HG03175 (cell line): ENCODE results near the gene NPR1.

ENCODE experiments used
- ATAC-seq: cut with Tn5 transposase; IDR thresholded peaks from one replicate; pipeline ENCODE4 v1.9.1; 2021; ENCODE audit warnings: mild to moderate bottlenecking, moderate library complexity; ENCODE audit not compliant: unreplicated experiment

NPR1 gene

GRCh38 chr1:153677718-153678518 is 570 bp upstream of the NPR1 start:
- no peak for ATAC-seq

GRCh38 chr1:153679337-153680119 is 1.0 kb downstream of the NPR1 start:
- no peak for ATAC-seq

DNA sequence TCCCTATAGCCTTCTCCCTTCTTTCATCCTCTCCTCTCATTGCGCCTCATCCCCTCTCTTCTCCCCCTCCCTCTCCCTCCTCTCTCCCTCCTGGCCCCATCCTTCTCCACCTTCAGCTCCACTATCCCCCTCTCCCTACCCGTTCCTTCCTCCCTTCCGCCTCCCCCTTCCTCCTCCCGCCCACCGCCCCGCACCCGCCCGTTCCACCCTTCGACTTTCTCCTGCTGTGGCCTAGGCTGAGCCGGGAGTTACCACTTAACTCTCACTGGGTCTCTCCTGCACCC is 1.6 kb downstream of the NPR1 start:
- no peak for ATAC-seq

- no peak for ATAC-seq
Measured at GRCh38 chr1:153682730-153683129, 4.2 kb downstream of the NPR1 start.

DNA sequence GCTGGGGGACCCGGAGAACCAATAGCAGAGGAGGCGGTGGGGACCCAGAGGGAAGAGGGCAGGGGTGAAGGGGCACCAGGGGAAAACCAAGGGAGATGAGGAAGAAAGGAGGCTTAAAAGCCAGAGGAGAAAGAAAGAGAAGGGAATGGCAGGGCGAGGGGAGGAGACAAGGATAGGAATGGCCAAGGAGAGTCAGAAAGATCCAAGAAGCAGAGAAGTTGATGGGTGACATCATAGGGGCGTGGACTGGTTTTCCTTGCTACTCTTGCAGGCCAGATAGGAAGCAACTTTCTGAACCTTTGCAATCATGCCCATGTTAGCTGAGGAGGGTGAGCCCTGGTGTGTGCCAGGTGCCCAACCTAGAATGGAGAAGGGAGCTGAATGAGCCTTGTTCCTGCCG is 5.4 kb downstream of the NPR1 start:
- ATAC-seq, result no peak

DNA sequence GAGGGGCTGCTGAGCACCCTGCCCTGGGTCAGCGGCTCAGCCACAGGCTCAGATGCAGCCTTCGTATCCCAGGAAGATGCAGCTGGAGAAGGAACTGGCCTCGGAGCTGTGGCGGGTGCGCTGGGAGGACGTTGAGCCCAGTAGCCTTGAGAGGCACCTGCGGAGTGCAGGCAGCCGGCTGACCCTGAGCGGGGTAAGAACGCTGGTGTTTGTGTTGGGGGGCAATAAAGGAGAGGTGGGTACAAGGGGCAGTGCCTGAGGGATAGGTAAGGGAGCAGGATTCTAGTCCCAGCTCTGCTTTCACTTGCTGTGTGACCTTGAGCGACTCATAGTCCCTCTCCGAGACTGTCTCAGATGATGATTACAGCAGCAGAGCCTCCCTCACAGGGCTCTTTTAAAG is 6.4 kb downstream of the NPR1 start:
- no peak for ATAC-seq

GRCh38 chr1:153685544-153686340 is 7.3 kb downstream of the NPR1 start:
- ATAC-seq, result no peak

DNA sequence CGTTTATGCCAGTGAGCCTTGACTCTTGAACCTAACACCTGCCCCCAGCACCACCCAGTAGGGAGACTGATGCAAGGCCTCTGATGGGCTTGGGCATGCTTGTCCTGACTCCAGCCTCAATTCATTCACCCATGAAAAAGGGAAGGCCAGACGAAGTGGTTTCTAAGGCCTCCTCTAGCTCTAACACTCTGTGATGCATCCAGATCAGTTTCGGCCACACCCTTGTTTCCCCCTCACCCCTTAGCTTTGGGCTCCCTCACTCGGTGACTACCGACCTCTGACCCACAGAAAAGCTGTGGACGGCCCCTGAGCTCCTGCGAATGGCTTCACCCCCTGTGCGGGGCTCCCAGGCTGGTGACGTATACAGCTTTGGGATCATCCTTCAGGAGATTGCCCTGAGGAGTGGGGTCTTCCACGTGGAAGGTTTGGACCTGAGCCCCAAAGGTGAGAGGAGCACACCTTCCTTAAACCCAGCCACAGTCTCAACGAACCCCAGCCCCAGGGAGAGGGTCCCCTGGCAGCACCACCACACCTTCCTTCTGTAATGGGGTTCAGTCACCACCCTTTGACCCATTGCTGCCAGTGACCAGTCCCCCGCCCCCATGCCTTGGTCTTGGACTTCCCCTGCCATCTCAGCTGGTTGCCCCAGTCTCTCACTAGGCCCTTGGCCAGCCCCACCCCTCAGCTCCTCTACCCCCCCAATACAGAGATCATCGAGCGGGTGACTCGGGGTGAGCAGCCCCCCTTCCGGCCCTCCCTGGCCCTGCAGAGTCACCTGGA is 9.0 kb downstream of the NPR1 start:
- no peak for ATAC-seq

DNA sequence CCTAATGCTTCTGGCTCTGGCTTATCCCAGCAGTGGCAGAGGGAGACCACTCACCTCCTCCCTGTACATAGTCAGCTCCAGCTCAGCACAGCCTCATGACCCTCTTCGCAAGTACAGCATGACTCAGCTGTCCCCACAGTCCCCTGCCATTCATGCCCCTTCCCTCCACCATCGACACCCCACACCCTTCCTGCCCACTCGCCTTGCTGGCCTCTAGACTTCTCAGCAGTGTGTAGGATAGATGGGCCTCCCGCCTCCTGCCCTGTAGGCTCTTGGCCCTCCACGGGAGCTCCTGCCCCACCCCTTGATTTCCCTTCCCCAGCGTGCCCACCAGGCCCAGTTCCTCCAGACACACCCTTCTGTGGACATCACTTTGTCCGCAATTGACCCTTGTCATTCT is 9.8 kb downstream of the NPR1 start:
- no peak for ATAC-seq

- no peak for ATAC-seq
Measured at GRCh38 chr1:153688736-153689328, 10.3 kb downstream of the NPR1 start.

DNA sequence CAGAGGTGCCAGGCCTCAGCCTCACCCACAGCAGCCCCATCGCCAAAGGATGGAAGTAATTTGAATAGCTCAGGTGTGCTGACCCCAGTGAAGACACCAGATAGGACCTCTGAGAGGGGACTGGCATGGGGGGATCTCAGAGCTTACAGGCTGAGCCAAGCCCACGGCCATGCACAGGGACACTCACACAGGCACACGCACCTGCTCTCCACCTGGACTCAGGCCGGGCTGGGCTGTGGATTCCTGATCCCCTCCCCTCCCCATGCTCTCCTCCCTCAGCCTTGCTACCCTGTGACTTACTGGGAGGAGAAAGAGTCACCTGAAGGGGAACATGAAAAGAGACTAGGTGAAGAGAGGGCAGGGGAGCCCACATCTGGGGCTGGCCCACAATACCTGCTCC is 15.0 kb downstream of the NPR1 start:
- ATAC-seq, result no peak

DNA sequence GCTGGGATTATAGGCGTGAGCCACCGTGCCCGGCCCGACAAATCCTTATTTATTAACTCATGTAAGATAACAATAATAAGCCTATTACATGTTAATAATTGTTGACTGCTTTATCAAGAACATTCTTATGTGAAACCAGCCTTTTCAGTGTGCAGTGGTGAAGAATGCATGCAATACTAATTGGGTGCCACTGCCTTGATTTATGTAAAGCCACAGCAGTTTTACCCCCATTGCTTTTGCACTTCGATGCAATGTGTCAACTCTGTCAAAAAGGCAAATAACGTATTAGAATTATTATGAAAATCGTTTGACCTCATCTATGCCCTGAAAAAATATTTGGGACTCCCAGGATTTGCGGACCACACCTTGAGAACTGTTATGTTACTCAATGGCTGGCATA is 18.3 kb downstream of the NPR1 start:
- ATAC-seq, result no peak

DNA sequence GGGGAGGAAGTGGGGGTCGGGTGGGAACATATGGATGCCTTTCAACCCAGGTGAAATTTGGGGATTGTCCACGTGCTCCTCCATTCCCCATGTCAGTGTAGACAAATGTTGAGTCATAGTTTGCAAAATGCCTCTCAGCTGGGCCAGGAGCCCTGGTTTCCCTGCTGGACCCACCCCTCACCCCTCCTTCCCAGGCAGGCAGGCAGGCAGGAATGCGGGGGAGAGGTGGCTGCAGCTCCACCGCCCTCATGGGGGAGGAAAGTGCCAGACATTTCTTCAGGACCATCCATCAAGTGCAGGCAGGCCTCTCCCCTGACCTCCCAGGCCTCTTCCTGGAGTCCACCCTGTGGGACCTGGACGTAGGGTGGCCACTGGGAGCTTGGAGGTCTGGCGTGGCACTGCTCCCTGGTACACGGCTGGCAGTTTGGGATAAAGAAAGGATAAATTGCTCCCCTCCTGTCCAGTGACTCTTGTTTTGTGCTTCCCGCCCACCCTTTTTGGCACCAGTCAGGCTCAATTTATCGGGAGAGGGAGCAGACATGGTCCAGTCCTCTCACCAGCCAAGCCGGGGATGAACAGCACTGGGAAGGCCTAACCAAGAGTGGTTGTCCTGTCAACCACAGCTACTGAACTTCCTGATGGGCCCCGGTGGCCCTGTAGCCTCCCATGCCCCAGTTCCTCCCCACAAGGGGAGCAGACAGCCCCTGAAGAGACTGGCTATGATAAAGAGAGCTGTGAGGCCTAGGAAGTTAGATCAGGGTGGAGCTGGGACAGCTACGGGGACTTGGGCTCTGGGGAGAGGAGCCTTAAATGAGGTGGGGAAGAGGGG is 18.9 kb downstream of the NPR1 start:
- ATAC-seq, result no peak

- ATAC-seq, result no peak
Measured at GRCh38 chr1:153698020-153698922, 19.8 kb downstream of the NPR1 start.

DNA sequence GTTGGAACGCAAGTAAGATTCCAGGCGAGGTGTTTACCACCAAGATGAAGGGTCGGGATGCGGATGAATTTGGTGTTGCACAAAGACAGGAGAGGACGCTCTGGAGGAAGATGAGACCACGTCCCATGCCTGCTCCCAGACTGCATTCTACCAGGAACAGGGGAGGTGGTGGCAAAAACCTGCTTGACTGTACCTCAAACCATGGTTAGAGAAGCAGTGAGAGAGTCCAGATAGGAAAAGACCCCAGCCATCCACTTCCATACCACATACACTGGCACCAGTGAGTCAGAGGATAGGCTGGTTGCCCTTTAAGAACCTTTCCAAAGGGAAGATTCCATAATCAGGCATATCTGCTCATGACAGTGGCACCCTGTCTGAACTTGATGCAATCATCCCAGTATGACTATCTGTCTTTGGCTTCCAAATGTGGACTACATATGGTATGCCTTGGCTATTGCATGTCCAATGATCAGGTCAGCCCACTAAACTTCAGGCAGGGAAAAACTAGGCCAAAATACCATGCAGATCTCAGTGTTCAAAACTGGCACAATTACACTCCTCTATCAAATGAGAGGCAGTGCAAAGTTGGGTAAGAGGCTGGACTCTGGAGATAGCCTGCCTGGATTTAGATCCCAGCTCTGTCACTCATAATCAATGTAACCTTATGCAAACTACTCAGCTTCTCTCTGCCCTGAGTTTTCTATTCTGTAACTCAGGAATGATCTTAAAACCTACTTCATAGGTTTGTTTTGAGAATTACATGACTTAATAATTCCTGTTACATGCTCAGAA is 20.6 kb downstream of the NPR1 start:
- no peak for ATAC-seq

DNA sequence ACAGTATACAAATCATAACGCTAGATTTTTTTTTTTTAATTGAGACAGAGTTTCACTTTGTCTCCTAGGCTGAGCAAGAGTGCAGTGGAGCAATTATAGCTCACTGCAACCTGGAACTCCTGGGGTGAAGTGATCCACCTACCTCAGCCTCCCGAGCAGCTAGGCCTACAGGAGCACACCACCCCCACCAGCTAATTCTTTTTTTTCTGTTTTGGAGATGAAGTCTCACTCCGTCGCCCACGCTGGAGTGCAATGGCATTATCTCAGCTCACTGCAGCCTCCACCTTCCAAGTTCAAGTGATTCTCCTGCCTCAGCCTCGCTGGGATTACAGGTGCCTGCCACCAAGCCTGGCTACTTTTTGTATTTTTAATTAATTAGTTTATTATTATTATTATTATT is 21.3 kb downstream of the NPR1 start:
- ATAC-seq, result no peak

- ATAC-seq, result no peak
Measured at GRCh38 chr1:153705484-153705883, 27.0 kb downstream of the NPR1 start.

DNA sequence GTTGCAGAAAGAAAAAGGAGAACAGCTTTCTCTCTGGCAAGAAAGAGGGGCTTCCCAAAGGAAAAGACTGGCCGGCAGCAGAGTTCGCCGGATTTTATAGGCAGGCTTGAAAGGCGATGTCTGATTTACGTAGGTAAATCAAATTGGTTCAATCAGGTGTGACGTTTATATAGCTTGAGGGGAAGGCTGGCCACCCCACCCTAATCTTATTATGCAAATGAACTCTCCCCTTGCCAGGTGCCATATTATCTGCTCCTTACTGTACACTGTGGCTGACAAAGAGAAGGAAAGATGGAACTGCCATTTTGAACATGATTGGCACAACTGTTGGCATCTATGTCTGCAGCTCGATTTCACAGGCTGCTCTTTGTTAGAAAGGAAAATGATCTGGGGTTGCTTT is 32.5 kb downstream of the NPR1 start:
- no peak for ATAC-seq
